GM18498 (cell line): ENCODE data around the gene DOCK9.

Experiments used
- ATAC-seq: cut with Tn5 transposase; IDR thresholded peaks from one replicate; pipeline ENCODE4 v1.9.1; 2021; ENCODE audit warnings: mild to moderate bottlenecking, moderate library complexity; ENCODE audit not compliant: unreplicated experiment

Gene DOCK9

DNA sequence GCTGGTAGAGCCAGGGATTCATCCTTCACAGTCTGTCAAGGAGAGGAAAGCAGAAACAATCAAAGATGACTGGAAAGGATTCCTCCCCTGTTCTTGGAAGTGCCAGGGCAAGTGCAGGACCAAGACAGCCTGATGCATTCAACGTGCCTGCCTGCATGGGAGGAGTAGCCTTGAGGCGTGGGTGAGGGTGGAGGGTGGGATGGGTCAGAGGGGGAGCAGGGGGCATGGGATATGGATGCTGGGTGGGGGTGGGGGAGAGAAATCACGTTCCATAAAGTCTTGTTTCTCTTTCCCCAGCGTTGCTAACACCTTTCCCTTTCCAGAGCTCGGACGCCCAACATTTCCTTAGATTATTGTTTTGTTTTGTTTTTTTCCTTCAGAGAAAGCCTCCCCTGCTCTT, 117.4 kb downstream of the DOCK9 start:
- no peak for ATAC-seq

DNA sequence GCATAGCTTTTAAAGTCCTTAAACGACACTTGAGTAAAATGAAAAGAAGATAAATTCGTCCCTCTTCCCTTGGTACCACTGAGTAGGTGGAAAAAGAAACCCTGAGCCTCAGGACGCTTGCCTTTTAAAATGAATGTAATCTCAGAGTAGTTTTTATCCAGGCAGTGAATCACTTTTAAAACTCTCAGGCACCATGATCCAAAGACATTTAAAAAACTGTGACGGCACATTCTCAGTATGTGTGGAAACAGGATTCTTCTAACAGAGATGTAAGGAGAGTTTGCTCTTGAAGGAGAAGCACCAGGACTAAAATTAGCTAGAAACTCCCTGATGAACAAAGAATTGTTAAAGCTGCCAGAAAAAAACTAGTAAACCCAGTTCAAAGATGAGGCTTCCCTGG, 119.7 kb downstream of the DOCK9 start:
- no peak for ATAC-seq

DNA sequence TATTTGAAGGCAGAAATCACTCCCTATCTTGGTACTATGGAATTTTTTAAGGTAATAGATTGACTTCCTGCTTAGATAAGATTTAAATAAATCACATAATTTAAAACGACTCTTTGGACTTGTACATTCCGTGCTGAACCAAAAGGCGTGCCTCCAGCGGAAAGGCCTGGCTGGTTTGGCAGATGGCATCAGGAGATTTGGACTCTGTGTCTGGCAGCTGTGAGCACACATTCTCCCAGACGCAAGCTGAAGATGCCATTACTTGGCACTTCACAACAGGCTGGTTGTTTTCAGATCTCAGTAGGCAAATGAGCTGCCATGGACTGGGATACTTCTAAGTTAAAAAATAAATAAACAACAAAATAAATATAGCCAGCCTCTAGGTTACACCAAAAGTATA, 120.9 kb downstream of the DOCK9 start:
- ATAC-seq, result no peak

DNA sequence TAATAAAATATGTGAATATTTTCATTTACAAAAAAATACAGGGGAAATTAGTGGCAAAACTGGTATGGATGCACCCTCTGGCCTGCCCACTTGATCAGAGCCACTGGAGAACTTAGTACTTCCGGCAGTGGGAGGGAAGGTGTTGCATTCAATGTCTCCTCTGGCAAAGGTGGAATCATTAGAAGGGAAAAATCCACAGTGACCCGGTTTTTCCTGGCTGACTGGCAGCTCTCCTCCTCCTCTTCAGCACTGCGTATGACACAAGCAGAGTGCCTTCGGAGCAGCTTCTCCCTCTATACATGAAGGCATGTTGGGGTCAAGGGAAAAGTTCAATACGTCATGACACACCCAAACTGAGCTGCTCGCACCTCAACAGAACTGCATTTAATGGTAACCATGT, 123.4 kb downstream of the DOCK9 start:
- ATAC-seq, result no peak

DNA sequence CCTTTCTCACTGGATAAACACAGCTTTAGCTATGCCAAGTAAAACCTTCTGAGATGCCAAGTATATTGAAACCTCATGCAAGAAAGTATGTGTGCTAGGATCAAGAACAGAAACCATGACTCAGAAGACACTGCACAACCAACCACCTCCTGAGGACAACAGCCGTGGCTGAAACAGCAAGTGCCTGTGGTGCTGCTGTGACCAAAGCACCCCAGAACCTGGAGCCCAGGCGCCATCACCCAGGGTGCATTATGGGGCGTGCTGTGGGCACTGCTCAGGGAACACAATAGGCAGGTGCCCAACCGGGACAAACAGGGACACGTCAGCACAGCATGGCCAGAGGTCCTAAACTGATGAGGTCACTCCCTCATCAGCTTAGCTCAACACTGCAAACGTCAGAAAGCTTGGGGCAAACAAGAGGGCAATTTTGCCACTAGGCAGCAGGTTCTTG, 124.1 kb downstream of the DOCK9 start:
- ATAC-seq, result peak; percentile 100

DNA sequence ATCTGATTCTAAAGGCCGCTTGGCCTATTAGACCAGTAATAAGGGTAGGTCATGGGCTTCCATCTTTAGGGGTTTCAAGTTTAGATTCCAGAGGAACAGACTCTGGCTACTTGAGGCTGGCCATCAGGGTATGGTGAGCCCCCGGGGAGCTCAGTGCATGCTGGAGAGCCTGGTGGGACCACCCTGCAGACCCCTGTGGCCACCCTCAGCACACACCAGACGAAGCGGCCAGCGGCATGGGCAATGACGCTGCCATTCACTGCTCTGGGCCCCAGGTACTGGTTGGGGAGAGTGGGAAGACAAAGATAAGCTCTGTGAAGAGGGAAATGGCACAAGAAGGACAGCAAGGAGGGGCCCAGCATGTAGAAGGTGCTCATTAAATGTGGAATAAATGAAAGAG, 126.6 kb downstream of the DOCK9 start:
- no peak for ATAC-seq

DNA sequence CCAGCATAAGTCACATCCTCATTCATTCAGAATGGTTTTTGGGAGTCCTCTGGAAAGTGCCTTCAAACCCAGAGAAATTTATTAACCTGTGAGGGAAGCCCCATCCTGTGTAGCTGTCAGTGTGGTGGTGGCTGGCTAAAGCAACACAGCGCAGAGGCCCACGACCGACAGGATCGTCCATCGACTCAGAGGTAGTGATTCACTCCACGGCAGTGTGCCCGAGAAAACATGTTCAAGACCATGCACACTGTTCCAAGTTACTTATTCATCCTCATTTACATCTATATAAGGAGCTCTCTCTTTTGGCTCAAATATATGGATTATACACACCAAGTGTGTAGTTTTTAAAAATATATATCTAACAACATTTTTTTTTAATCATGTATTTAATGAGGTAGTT, 129.1 kb downstream of the DOCK9 start:
- no peak for ATAC-seq

DNA sequence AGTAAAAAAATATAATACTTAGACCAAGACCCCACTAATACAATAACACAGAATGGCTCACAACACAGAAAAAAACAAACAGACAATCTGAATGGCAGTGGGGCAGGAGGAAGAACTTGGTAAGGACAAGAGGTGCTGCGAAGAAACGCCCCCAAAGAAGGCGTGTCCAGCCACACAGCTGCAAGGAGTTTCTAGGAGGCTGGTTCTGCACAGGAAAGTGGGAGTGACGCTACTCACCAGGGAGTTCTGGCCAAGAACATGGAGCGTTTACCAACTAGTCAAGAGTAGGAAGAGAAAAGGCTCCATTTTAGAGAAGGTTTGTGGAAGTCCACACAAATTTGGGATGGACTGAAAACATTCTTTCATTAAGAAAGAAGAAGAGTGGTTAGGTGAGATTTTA, 130.1 kb downstream of the DOCK9 start:
- ATAC-seq, result no peak

DNA sequence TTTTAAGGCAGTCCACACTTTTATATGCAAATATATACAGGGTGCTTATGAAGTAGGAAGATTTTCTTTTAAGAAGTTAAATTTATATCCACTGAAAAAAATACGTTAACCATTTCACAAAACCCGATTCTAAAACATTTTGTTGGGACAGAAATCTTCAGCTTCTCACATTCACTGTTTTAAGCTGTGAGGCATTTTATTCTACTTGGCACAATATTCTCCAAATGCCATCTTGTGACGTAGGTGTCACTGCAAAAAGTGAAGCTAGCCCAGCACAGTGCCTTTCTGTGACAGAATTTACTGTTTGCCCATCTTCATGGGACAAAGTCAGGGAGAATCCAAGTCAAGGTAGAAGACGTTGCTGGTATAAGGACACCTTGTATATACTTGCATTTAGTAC, 130.9 kb downstream of the DOCK9 start:
- ATAC-seq, result no peak

DNA sequence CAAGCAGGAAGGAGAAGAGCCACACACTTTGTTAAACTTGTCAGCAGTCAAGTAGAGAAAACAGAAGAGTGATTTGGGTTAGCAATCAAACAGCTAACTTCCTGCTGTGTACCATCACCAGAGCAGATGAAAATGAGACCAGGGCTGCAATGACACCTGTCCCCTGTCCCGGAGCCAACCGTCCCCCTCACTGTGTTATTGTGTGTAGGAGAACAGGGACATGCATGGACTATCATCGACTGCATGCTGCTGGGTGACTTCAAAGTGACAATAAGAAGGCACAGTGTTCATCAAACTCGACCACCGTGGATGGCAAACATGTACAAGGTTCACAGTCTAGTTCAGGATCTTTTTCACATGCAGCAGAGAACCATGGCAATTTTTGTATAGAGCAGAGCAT, 131.3 kb downstream of the DOCK9 start:
- no peak for ATAC-seq

DNA sequence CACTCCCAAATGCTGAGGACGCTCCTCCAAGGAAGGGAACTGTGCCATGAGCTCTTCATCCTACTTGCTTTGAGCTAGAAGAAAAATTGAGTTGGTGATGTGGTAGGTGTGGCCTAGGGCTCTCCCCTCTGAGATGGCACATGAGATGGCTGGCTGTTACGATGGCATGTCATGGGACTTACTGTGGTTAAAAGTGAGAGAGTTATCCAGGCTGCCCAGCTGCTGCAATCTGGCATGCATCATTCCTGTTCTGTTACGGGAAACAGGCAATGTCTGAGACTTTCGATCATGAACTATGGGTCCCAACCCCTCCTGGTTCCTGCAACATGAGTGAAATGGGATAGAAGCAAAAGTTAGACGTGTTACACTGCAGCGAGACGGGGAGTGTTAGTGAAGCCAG, 132.1 kb downstream of the DOCK9 start:
- ATAC-seq, result no peak

DNA sequence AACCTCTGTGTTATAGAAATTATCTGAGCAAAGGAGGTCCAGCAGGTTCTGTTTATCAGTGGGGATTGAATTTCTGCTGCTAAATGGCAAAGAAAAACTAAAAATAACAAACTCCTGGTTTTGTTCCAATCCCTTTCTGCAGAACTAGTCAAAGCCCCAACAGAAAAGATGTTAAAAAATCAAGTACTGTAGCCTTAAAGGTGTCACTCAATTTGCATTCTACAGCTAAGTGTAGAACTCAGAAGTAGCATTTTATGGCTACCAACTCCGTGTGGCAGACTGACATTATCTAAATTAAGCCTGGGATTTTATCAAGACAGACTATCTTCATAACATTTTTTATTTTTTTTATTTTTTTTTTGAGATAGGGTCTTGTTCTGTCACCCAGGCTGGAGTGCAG, 133.8 kb downstream of the DOCK9 start:
- no peak for ATAC-seq

DNA sequence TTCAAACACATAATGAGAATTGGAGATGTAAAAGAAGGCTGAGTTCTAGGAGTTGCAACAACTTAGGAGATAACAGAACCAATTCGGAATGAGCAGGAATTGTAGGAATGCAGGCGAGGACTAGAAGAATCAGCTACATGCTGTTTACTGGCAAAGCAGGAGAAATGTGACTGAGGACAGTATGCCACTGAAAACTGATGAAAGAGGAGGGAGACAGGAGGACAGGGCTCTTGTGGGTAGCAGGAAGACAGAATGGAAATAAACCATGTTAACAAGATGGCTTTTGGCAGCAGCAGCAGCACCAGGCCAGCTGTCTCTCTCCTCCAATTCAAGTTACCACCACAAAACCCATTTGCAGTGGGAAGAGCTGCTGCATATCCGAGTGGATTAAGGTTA, 134.4 kb downstream of the DOCK9 start:
- no peak for ATAC-seq

DNA sequence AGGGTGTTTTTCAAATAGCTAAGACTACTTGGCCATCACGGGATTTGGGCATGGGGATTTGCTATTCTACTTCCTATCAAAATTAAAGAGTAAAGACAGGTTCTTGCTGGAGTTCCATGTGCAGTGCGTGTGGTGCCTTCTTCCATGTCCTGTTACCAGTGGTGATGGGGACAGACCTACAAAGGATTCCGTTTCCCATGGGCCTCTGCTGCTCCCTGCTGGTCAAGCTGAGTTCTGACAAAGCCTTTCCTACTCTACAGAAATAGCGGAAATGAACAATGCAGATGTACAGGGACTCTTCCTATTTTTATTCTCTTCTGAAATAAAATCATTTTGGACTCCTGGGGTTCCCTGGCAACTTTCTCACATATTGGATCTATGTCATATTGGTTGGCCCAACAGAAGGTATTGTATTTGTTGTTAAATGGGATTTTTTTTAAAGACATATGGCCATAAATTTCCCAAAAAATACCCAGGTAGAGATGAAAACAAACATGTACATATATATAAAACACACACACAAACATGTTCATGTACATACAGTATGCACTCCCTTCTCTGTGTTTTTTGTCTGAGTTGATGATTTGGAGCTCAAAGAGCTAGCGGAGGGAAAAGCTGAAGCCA, 134.9 kb downstream of the DOCK9 start:
- ATAC-seq, result peak; percentile 83

DNA sequence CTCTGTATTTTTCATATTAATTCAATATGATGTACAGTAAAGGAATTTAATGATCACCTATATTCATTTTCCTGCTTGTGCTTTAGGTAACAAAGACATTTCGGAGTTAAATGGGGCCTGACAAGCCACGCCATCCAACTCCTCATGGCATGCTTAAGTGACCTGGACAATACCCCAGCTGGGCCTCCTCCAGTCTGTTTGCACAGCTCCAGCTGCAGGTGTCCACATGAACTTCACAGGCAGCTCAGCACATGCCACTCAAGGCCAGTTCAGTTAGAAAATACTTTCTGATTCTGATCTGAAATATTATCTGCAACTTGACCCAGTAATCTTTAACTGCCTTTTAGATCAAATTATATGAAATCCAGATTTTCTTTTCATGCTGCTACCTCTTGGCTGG, 135.8 kb downstream of the DOCK9 start:
- ATAC-seq, result no peak

DNA sequence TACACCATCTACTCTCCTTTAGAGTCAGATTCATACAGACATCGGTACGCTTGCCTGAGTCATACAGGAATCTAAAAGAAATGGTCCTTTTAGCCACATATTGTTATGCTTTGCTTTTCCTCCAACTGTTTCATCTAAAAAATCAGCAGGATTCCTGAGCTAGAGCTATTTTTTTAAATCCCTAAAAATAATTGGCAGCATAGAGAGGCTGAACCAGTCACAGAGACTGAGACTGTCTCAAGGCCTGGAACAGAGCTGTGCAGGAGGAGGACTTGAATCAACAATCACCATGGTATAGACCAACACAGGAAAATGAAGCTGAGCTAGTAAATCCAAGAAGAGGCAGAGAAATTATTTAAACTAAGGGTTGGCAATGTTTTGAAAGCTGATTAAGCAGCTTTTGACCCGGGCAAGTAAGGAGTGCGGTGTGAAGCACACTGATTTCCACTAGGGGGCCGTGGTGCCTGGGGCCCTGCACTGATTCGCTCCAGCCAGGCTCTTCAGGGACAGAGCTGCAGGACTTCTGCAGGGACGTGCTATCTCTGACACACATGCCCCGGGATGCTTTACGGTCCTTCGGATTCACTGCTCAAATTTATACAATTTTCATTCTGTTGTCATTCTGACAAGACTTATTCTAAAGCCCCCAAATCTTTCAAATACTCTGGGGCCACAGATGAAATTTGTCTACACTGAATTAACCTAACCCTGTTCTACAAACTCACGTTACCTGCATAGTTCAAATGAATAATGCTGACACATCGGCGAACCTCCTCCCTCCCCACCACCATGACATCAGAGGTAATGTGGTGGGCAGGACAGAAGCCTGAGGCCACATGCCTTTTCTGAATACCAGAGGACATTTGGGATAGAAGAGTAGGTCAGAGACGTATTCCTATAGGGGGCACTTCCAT, 137.8 kb downstream of the DOCK9 start:
- ATAC-seq, result peak; percentile 93

DNA sequence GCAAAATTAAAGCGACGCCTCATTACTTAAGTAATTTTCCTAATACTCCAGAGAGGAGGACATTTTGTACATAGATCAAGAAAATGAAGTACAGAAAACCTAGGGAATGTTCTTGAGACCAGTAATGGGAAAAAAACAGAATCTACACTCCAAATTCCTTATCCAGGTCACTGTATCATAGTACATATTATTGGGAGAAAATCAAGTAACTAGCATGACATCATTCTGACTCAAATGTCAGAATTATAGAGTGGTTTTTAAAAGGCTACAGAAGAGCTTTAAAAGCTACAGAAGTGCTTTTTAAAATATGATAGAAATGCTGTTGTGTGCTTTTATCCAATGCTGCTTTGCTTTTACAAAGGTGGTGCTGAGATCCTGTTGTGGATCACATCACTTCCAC, 139.1 kb downstream of the DOCK9 start:
- no peak for ATAC-seq

DNA sequence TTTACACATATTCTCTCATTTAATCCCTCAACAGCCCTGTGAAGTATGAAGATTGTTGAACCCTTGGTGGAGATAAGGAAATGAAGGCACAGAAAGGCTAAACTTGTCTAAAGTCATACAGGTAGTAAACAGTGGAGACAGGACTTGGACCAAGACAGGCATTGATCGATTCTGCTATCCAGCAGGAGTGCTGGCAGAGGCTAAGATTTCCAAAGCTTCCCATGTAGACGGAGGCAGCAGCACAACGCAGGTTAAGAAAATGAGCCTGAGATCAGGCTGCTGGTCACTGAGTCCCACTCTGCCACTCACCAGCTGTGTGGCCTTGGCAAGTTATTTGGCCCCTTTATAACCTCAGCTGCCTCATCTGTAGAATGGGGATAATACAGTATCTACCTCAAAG, 140.0 kb downstream of the DOCK9 start:
- ATAC-seq, result no peak

DNA sequence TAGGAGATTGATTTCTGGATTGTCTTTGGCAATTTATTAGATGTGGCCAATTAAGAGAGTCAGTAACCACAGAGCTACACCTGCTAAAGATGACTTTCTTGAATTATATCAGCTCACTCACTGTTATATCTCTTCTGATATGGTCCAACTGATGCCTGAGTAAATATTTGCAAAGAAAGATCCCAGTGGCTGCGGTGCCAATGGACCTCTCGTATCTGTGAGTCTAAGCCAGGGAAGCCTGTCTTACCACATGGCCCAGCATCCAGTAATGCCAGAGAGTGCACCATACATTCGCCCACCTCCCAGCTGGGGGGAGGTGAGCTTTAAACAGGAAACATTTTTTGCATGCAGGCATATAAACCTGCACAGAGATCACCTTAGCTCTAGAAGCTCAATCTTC, 142.7 kb downstream of the DOCK9 start:
- ATAC-seq, result no peak

DNA sequence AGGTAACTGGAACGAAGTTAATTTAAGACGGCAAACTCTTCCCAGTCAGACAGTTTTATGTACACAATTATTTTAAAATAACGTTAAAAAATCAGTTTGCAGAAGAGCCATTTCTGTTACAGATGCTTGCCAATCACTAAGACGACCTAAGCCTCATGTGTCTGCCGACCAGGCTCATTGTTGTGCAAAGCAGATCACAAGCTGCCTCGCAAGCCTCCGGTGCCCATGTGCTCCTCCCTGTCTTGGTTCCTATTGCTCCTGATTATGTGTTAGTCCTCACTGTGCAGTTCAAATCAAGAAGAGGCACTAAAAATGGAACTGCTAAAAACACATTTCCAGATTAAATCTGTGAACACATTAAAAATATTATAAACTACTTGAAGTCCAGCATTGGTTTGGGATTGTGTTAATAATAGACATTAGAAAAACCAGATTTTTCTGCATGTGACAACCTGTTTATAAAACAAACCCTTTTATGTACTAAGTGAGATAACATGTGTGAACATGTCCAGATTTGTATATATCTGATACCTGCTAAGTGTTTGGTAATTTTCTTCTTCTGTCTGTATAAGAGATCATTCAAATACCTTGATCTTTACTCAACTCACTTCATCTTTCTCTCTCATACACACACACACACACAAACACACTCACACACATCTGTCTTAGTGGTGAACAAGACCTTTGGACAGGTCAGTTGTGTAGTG, 143.5 kb downstream of the DOCK9 start:
- no peak for ATAC-seq

DNA sequence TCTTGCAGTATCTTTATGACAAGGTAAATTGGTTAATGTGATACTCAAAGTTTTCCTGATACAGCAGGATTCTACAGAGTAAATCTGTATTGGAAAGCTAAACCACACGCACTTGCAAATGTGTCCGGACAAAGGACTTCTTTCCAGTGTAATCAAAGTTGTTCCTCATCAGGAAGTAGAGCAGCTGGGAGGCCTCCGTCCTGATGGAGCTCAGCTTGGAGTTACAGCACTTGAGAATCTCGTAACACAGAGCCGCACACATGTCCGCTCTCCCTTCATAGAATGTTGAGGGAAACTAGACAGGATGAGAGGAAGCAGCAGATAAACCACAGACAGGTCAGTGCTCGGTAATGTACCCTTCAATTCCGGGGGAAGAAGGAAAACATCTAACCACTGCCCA, 146.6 kb downstream of the DOCK9 start:
- ATAC-seq, result no peak

DNA sequence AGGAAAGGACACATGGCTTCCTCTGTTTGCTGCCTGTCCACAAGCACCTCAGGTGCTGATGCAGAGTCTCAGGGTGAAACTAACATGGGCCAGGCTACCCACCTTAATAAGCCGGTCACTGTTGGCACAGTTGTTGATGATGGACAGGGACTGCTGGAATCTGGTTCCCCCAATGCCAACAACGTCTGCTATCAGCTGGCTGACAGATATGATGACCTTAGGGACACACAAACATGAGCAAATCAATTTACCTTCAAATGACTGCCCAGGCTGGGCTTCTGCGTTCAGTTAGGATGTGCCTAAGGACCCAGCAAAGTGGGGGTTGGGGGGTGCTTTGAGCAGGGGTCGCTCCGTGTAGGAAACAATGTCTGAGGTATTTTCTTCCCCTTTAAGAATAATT, 148.3 kb downstream of the DOCK9 start:
- ATAC-seq, result no peak
